A549 (cell line): ENCODE measurements around the gene GUCY1A2.

Experiments
- CTCF ChIP-seq: fragments of >200 bp; sonication (Bioruptor Twin); formaldehyde crosslinking; IDR thresholded peaks from 3 replicates; pipeline ENCODE4 v1.5.1; 2016
- JUN ChIP-seq, 2 experiments: fragments of >200 bp; sonication (Bioruptor Twin); formaldehyde crosslinking; IDR thresholded peaks; 2 replicates in 1 of 2; 3 replicates in 1 of 2; pipeline ENCODE4 v1.6.1; 2016 to 2017
- MAFK ChIP-seq: fragments of 450-650 bp; IDR thresholded peaks from 2 replicates; pipeline ENCODE4 v1.6.1; 2014; ENCODE audit not compliant: partially characterized antibody
- MYC ChIP-seq: IDR thresholded peaks from 2 replicates; pipeline ENCODE4 v1.6.1; 2012; ENCODE audit warnings: mild to moderate bottlenecking, inconsistent platforms, low read length, improper control_type of control experiment, borderline replicate concordance
- POLR2A ChIP-seq: IDR thresholded peaks from 2 replicates; pipeline ENCODE4 v1.6.1; 2012; ENCODE audit warnings: mild to moderate bottlenecking, low read length
- POLR2AphosphoS2 ChIP-seq: conservative IDR thresholded peaks from 2 replicates; pipeline ENCODE4 v1.6.1; 2012; ENCODE audit warnings: low read length, improper control_type of control experiment, inconsistent platforms
- ZC3H11A ChIP-seq: fragments of 450-650 bp; IDR thresholded peaks from 2 replicates; pipeline ENCODE4 v1.6.1; 2014; ENCODE audit warnings: antibody characterized with exemption, mild to moderate bottlenecking
- ZSCAN20 ChIP-seq: fragments of 250-450 bp; sonication (Bioruptor Pico); IDR thresholded peaks from 2 replicates; pipeline ENCODE4 v1.8.0; 2022; ENCODE audit warnings: mild to moderate bottlenecking, moderate library complexity
- TF ChIP-seq, protein P1 (sequence below): fragments of 250-450 bp; sonication (Bioruptor Pico); IDR thresholded peaks from 2 replicates; pipeline ENCODE4 v1.5.0; 2021; ENCODE audit warnings: mild to moderate bottlenecking, moderate library complexity, borderline replicate concordance
- TF ChIP-seq, protein P2 (sequence below): fragments of 150-350 bp; IDR thresholded peaks from 2 replicates; pipeline ENCODE4 v1.6.1; 2014; ENCODE audit warnings: low read depth, mild to moderate bottlenecking, low read length

- TF ChIP-seq CTCF: no peak
- TF ChIP-seq MYC: no peak
- TF ChIP-seq JUN (IDR thresholded peaks at IDR 0.05): no peak
- TF ChIP-seq ZSCAN20 (CRISPR knock-in tag): no peak
- no peak for TF ChIP-seq POLR2A
- no peak for TF ChIP-seq POLR2AphosphoS2
- TF ChIP-seq, protein P1, sequence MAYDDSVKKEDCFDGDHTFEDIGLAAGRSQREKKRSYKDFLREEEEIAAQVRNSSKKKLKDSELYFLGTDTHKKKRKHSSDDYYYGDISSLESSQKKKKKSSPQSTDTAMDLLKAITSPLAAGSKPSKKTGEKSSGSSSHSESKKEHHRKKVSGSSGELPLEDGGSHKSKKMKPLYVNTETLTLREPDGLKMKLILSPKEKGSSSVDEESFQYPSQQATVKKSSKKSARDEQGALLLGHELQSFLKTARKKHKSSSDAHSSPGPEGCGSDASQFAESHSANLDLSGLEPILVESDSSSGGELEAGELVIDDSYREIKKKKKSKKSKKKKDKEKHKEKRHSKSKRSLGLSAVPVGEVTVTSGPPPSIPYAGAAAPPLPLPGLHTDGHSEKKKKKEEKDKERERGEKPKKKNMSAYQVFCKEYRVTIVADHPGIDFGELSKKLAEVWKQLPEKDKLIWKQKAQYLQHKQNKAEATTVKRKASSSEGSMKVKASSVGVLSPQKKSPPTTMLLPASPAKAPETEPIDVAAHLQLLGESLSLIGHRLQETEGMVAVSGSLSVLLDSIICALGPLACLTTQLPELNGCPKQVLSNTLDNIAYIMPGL (CRISPR knock-in tag): no peak
- TF ChIP-seq ZC3H11A: no peak
- TF ChIP-seq, protein P2, sequence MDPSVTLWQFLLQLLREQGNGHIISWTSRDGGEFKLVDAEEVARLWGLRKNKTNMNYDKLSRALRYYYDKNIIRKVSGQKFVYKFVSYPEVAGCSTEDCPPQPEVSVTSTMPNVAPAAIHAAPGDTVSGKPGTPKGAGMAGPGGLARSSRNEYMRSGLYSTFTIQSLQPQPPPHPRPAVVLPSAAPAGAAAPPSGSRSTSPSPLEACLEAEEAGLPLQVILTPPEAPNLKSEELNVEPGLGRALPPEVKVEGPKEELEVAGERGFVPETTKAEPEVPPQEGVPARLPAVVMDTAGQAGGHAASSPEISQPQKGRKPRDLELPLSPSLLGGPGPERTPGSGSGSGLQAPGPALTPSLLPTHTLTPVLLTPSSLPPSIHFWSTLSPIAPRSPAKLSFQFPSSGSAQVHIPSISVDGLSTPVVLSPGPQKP: no peak
- TF ChIP-seq MAFK: no peak
Observed at GRCh38 chr11:106691807-106692365, 326.4 kb downstream of the GUCY1A2 start.
